ENCODE results near the gene PLCB3. TPM values are rescaled to one million over a fixed set of nuclear protein-coding genes. Genes with fewer than 3 reads are reported as not detected.

PLCB3 gene
- total and polyA plus RNA-seq, 2 of the 13 experiments (the other 11 are each of a cell fraction or from before 2014, with no cell fraction given): 7.5 to 13.8 TPM

DNA sequence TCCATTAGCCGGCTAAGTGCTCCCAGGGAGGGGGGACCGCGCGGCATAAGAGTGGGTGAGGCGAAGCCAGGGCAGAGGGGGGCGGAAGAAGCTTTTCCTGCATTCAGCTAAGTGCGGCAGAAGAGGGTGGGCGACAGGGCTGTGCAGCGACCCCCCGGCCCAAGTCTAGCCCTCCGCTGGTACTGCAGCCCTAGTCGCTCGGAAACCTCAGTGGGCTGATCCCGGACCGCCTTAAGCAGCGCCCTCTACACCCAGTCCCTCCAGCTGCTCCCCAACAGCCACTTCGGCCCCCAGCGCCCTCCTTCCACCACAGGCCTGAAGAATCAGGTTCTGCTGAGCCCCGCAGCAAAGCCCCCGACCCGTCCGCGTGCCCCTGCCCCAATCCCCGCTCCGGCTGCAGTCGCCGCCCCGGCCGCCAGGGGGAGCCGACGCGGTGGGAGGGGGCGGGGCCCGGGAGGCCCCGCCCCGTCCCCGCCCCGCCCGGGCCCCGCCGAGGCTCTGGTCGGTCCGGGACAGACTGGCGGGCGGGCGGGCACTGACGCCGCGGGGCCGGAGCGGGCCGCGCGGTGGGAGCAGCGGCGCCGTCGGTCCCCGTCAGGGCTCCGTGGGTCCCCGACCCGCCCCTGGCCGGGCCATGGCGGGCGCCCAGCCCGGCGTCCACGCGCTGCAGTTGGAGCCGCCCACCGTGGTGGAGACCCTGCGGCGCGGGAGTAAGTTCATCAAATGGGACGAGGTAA, at the start of gene PLCB3 (continued):
- TF ChIP-seq ZFP36L1 (CRISPR knock-in tag; IDR thresholded peaks at IDR 0.05): no peak
- no peak for TF ChIP-seq NAIF1 (CRISPR knock-in tag; IDR thresholded peaks at IDR 0.05; ENCODE audit: borderline replicate concordance)
- TF ChIP-seq, protein P1, sequence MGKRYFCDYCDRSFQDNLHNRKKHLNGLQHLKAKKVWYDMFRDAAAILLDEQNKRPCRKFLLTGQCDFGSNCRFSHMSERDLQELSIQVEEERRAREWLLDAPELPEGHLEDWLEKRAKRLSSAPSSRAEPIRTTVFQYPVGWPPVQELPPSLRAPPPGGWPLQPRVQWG (CRISPR knock-in tag; IDR thresholded peaks at IDR 0.05; ENCODE audit: borderline replicate concordance, low read depth): no peak
- no peak for TF ChIP-seq HNF4G (IDR thresholded peaks at IDR 0.05; ENCODE audit: borderline replicate concordance, low read depth, low read length)
- TF ChIP-seq HNF4G (CRISPR knock-in tag; IDR thresholded peaks at IDR 0.05; ENCODE audit: borderline replicate concordance, low read depth): no peak
- TF ChIP-seq MIER3 (CRISPR knock-in tag; IDR thresholded peaks at IDR 0.05; ENCODE audit: borderline replicate concordance): no peak
- TF ChIP-seq, protein P2, sequence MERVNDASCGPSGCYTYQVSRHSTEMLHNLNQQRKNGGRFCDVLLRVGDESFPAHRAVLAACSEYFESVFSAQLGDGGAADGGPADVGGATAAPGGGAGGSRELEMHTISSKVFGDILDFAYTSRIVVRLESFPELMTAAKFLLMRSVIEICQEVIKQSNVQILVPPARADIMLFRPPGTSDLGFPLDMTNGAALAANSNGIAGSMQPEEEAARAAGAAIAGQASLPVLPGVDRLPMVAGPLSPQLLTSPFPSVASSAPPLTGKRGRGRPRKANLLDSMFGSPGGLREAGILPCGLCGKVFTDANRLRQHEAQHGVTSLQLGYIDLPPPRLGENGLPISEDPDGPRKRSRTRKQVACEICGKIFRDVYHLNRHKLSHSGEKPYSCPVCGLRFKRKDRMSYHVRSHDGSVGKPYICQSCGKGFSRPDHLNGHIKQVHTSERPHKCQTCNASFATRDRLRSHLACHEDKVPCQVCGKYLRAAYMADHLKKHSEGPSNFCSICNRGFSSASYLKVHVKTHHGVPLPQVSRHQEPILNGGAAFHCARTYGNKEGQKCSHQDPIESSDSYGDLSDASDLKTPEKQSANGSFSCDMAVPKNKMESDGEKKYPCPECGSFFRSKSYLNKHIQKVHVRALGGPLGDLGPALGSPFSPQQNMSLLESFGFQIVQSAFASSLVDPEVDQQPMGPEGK (CRISPR knock-in tag; IDR thresholded peaks at IDR 0.05): peak; percentile 51; the same call in 1 of the 2 replicates
- TF ChIP-seq, protein P3, sequence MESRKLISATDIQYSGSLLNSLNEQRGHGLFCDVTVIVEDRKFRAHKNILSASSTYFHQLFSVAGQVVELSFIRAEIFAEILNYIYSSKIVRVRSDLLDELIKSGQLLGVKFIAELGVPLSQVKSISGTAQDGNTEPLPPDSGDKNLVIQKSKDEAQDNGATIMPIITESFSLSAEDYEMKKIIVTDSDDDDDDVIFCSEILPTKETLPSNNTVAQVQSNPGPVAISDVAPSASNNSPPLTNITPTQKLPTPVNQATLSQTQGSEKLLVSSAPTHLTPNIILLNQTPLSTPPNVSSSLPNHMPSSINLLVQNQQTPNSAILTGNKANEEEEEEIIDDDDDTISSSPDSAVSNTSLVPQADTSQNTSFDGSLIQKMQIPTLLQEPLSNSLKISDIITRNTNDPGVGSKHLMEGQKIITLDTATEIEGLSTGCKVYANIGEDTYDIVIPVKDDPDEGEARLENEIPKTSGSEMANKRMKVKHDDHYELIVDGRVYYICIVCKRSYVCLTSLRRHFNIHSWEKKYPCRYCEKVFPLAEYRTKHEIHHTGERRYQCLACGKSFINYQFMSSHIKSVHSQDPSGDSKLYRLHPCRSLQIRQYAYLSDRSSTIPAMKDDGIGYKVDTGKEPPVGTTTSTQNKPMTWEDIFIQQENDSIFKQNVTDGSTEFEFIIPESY (CRISPR knock-in tag; IDR thresholded peaks at IDR 0.05): no peak
- TF ChIP-seq ZFY (CRISPR knock-in tag; IDR thresholded peaks at IDR 0.05): peak; percentile 62
- TF ChIP-seq ZMYM2 (CRISPR knock-in tag; IDR thresholded peaks at IDR 0.05): no peak
- no peak for TF ChIP-seq FOXP1 (IDR thresholded peaks at IDR 0.05)
- TF ChIP-seq FOXP1 (CRISPR knock-in tag; IDR thresholded peaks at IDR 0.05): no peak
- no peak for TF ChIP-seq GLI4 (CRISPR knock-in tag; IDR thresholded peaks at IDR 0.05; ENCODE audit: borderline replicate concordance)
- TF ChIP-seq BORCS8-MEF2B (CRISPR knock-in tag; IDR thresholded peaks at IDR 0.05): no peak
- TF ChIP-seq TFAP4 (IDR thresholded peaks at IDR 0.05; ENCODE audit: borderline replicate concordance, low read depth): no peak
- TF ChIP-seq SMYD3 (CRISPR knock-in tag; IDR thresholded peaks at IDR 0.05): no peak
- TF ChIP-seq, protein P4, sequence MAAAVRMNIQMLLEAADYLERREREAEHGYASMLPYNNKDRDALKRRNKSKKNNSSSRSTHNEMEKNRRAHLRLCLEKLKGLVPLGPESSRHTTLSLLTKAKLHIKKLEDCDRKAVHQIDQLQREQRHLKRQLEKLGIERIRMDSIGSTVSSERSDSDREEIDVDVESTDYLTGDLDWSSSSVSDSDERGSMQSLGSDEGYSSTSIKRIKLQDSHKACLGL (CRISPR knock-in tag; IDR thresholded peaks at IDR 0.05): no peak
- TF ChIP-seq ZNF17 (CRISPR knock-in tag; IDR thresholded peaks at IDR 0.05): no peak
- no peak for TF ChIP-seq HES4 (CRISPR knock-in tag; IDR thresholded peaks at IDR 0.05; ENCODE audit: borderline replicate concordance)
- no peak for TF ChIP-seq ZEB1 (IDR thresholded peaks at IDR 0.05; ENCODE audit: insufficient replicate concordance, low read depth)
- no peak for TF ChIP-seq SUZ12 (IDR thresholded peaks at IDR 0.05; ENCODE audit: low read depth, low read length)
- TF ChIP-seq KLF15 (CRISPR knock-in tag; IDR thresholded peaks at IDR 0.05; ENCODE audit: borderline replicate concordance): no peak
- TF ChIP-seq ZNF616 (CRISPR knock-in tag; IDR thresholded peaks at IDR 0.05; ENCODE audit: low read depth): no peak
- TF ChIP-seq ZNF232 (CRISPR knock-in tag; IDR thresholded peaks at IDR 0.05; ENCODE audit: borderline replicate concordance): no peak
- TF ChIP-seq NFRKB (IDR thresholded peaks at IDR 0.05): no peak
- no peak for TF ChIP-seq ZNF256 (CRISPR knock-in tag; conservative IDR thresholded peaks at IDR 0.05)
- TF ChIP-seq ZNF781 (CRISPR knock-in tag; IDR thresholded peaks at IDR 0.05; ENCODE audit: borderline replicate concordance, not compliant biosample characterization): no peak
